ENCODE results near the gene TMCO4. TPM values are rescaled to one million over a fixed set of nuclear protein-coding genes. Genes with fewer than 3 reads are reported as not detected.

The TMCO4 gene
- total and polyA plus RNA-seq, 11 donors: 6.3 to 14.3 (median 7.6) TPM

DNA sequence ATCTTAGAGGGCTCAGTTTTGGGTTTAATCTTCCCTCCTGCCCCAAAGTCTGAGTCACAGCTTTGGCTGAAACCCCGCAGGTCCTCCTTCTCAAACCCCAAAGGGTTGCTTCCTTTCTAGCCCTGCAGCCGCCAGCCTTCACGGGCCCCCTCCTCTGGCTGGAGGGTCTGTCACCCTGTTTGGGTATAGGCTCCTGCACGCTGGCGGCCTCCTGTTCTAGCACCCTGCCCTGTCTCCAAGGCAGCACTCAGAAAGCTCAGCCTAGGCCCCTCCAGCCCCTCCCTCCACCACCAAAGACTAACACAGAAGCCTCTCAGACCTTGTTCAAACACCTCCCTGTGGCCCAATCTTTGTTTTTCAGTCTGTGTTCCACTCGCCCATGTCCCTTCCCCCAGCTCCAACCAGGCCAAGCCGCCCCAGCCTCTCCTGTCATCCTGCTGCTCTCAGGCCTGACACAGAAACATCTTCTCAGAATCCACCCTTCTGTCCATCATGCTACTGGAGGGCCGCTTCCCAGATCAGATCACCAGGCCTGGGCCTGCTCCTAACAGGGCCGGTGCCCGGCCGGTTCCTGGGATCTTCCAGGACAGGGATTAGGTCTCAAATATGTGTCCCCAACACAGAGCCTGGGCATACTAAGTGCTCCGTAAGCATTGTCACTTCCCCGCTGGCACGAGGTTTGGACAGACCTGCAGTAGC is 99.5 kb downstream of the TMCO4 start:
- intact Hi-C loops (cut with DNase I): loop anchor here in 3 of 10 donors (5.0 kb wide), 1 partner anchor 38 kb away; the partner anchor contains the start of gene HTR6 (in 3 of the 3)
- ATAC-seq: no peak
- no peak for TF ChIP-seq CTCF (IDR thresholded peaks at IDR 0.05)
- TF ChIP-seq POLR2A (IDR thresholded peaks at IDR 0.05): no peak
- no peaks in the 10 kb centered on the region for H3K27me3 ChIP-seq
- 92 to 96% (median 94%) methylated on average over 14 of the region's 14 CpGs for WGBS, 4 donors
- no peak for DNase-seq
- H3K9me3 ChIP-seq: no peaks in the 10 kb centered on the region
- H3K27ac ChIP-seq: no peak overlapping the region
- peaks cover 0 to 9% (median 4%) of the 10 kb centered on the region in 12 donors for H3K4me1 ChIP-seq
- H3K4me3 ChIP-seq: no peak overlapping the region
- peaks cover 0 to 26% (median 2%) of the 10 kb centered on the region in 9 donors for H3K36me3 ChIP-seq

DNA sequence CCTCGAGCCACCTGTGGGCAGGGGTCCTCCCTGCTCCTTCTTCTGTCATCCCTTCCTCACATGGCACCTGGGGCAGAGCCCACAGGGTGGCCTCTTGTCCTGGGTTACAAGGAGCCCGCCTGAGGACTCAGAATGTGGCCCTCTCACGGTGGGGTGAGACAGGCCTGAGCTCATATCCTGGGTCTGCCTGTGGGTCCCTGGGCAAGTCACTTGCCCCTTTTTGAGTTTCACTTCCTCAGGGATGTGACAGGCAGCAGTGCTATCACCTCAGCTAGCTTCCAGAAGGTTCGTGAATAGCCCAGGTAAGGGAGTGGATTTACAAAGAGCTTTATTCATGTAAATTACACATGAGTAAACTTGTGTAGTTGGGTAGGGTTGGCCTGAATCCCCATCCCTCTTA is 101.5 kb downstream of the TMCO4 start:
- Histone ChIP-seq H3K27me3 (no peaks in the 10 kb centered on the region), H3K36me3 (peaks cover 0 to 42% (median 7%) of the 10 kb centered on the region in 9 donors), H3K9me3 (no peaks in the 10 kb centered on the region), H3K4me1 (no peaks in the 10 kb centered on the region), H3K27ac (no peak overlapping the region), H3K4me3 (no peak overlapping the region)
- no peak for ATAC-seq
- no peak for DNase-seq
- 89 to 96% (median 92%) methylated on average over 1 to 4 of the region's 4 CpGs for WGBS, 4 donors
- intact Hi-C loops (cut with DNase I): loop anchor here in 1 of 10 donors (10.0 kb wide), 1 partner anchor 57 kb away; no protein-coding TSS in a partner anchor
- TF ChIP-seq POLR2A (IDR thresholded peaks at IDR 0.05) (no peak), CTCF (IDR thresholded peaks at IDR 0.05) (no peak)

- DNase-seq (no peak), ATAC-seq (no peak)
- Histone ChIP-seq H3K27ac (no peak overlapping the region), H3K27me3 (no peaks in the 10 kb centered on the region), H3K36me3 (peaks cover 0 to 55% (median 7%) of the 10 kb centered on the region in 9 donors), H3K9me3 (no peaks in the 10 kb centered on the region), H3K4me3 (no peak overlapping the region), H3K4me1 (no peaks in the 10 kb centered on the region)
- no peak for TF ChIP-seq CTCF (IDR thresholded peaks at IDR 0.05)
- TF ChIP-seq POLR2A (IDR thresholded peaks at IDR 0.05): no peak
- intact Hi-C loops (cut with DNase I): loop anchor here in 1 of 10 donors (10.0 kb wide), 1 partner anchor 58 kb away; no protein-coding TSS in a partner anchor
- 92 to 97% (median 95%) methylated on average over 8 of the region's 8 CpGs for WGBS, 4 donors
Measured at GRCh38 chr1:19696820-19697219, 102.9 kb downstream of the TMCO4 start.

DNA sequence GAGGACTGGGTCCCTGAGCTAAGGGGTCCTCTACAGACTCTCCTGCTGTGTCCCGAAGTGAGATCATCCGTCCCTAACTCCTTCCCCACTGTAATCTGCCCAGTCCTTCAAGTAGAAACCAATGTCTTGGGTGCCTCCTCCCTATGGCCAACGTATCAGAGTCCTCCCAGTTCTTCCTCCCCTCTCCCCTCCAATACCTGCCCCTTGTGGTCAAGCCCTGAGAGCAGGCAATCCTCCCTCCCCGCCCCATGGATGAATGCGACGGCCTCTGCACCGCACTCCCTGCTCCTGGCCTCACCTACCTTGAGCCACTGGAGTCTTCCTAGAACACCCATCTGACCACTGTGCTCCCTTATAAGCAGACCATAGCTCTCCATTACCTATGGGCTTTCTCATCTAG is 103.9 kb downstream of the TMCO4 start:
- ATAC-seq (no peak), DNase-seq (no peak)
- Histone ChIP-seq H3K9me3 (no peaks in the 10 kb centered on the region), H3K4me3 (no peak overlapping the region), H3K27ac (no peak overlapping the region), H3K4me1 (no peaks in the 10 kb centered on the region), H3K27me3 (no peaks in the 10 kb centered on the region), H3K36me3 (peaks cover 0 to 59% (median 7%) of the 10 kb centered on the region in 9 donors)
- intact Hi-C loops (cut with DNase I): loop anchor here in 1 of 10 donors (10.0 kb wide), 1 partner anchor 59 kb away; no protein-coding TSS in a partner anchor
- TF ChIP-seq CTCF (IDR thresholded peaks at IDR 0.05) (no peak), POLR2A (IDR thresholded peaks at IDR 0.05) (no peak)
- 86 to 97% (median 91%) methylated on average over 7 of the region's 7 CpGs for WGBS, 4 donors
